ENCODE results near the gene NOL4L.

NOL4L gene

GRCh38 chr20:32613192-32614053, 28.3 kb upstream of the NOL4L start:
- no peak for DNase-seq (ENCODE audit: low read depth)

- DNase-seq (ENCODE audit: low read depth), result no peak
Observed at GRCh38 chr20:32612351-32613191, 27.4 kb upstream of the NOL4L start.

- no peak for DNase-seq (ENCODE audit: low read depth)
Observed at GRCh38 chr20:32611868-32612267, 26.7 kb upstream of the NOL4L start.

GRCh38 chr20:32611286-32611685, 26.2 kb upstream of the NOL4L start:
- DNase-seq (ENCODE audit: low read depth), result no peak

GRCh38 chr20:32610472-32611218, 25.5 kb upstream of the NOL4L start:
- no peak for DNase-seq (ENCODE audit: low read depth)

GRCh38 chr20:32609993-32610392, 24.9 kb upstream of the NOL4L start:
- DNase-seq (ENCODE audit: low read depth), result no peak

GRCh38 chr20:32609111-32609773, 24.1 kb upstream of the NOL4L start:
- no peak for DNase-seq (ENCODE audit: low read depth)

GRCh38 chr20:32608664-32609015, 23.5 kb upstream of the NOL4L start:
- DNase-seq (ENCODE audit: low read depth), result no peak

GRCh38 chr20:32607727-32608663, 22.9 kb upstream of the NOL4L start:
- DNase-seq (ENCODE audit: low read depth), result no peak

GRCh38 chr20:32607324-32607723, 22.2 kb upstream of the NOL4L start:
- DNase-seq (ENCODE audit: low read depth), result no peak

GRCh38 chr20:32606790-32607189, 21.7 kb upstream of the NOL4L start:
- DNase-seq (ENCODE audit: low read depth), result no peak

- no peak for DNase-seq (ENCODE audit: low read depth)
Observed at GRCh38 chr20:32606107-32606506, 21.0 kb upstream of the NOL4L start.

GRCh38 chr20:32605167-32605656, 20.1 kb upstream of the NOL4L start:
- no peak for DNase-seq (ENCODE audit: low read depth)

GRCh38 chr20:32603046-32603726, 18.1 kb upstream of the NOL4L start:
- no peak for DNase-seq (ENCODE audit: low read depth)

- no peak for DNase-seq (ENCODE audit: low read depth)
Observed at GRCh38 chr20:32602273-32602672, 17.1 kb upstream of the NOL4L start.

GRCh38 chr20:32600681-32601237, 15.6 kb upstream of the NOL4L start:
- no peak for DNase-seq (ENCODE audit: low read depth)

- DNase-seq (ENCODE audit: low read depth), result no peak
Observed at GRCh38 chr20:32599783-32600340, 14.7 kb upstream of the NOL4L start.

- no peak for DNase-seq (ENCODE audit: low read depth)
Observed at GRCh38 chr20:32598606-32599005, 13.5 kb upstream of the NOL4L start.

GRCh38 chr20:32597714-32598113, 12.6 kb upstream of the NOL4L start:
- DNase-seq (ENCODE audit: low read depth), result no peak
